ENCODE measurements around the gene INSIG1.

INSIG1 gene

DNA sequence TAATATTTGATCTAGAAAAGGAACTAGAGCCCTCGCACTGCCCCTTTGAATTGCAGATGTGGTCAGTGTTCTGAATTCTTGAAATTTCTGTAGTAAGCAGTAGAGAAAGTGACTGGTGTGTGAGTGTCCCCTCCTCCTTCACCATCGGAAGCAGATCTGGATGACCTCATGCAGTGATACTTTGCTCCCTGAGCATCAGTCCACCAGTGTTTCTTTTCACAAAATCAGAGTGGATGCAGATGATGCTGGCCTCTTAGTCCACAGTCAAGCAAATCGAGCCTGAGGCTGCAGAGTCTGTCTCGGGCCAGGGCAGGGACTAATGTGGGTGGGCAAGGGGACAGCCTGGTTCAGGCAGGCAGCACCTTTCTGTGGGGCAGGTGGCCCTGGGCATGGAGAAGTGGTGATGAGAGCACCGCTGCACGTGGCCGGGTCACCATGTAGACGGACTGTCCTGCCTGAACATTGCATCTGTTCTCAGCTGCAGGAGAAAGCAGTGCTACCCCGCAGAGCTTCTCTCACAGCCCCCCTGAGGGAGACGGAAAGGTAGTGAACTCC lies 5.4 kb downstream of the INSIG1 start:
- no peak for DNase-seq (ENCODE audit: low read depth)

DNA sequence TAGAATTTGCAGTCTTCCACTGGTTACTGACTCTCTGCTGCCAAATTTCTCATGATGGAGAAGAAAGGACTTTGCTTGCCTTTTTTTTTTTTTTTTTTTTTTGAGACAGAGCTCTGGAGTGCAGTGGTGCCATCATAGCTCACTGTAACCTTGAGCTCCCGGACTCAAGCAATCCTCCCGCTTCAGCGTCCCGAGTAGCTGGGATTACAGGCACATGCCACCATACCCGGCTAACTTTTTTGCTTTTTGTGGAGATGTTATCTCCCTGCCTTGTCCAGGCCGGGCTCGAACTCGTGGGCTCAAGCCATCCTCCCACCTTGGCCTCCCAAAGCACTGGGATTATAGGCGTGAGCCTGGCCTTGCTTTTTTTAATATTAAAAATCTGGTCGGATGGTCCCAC lies 6.2 kb downstream of the INSIG1 start:
- no peak for DNase-seq (ENCODE audit: low read depth)

DNA sequence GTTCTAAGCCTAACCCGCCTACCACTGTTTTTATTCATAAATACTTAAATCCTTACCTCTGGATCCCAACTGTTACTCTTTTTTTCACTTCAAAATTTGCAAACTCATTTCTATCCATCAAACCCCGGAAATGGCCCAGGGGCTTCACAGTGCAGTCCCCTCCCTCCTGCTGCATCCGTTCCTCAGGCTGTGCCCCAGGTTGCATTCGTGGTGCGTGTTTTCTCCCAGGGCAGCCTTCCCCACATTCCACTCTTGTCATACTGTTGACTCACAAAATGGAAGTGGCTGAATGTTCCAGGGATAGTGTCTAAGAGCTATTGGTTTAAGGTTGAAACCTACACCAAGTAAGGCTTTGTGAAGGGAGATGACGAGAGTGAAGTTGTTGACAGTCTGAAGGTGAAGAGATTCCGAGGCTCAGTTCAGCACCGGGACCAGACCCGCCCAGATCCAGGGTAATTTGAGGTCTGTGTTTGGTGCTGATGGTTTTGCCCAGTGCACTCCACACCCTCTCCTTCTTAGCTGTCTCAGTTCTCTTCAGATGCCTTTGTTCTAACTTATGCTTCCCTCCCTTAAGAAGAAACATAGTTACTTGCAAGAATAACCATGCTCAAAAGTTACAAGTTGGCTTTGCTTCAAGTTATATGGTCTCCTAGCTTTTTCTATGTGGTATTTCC lies 7.7 kb downstream of the INSIG1 start:
- no peak for DNase-seq (ENCODE audit: low read depth)

DNA sequence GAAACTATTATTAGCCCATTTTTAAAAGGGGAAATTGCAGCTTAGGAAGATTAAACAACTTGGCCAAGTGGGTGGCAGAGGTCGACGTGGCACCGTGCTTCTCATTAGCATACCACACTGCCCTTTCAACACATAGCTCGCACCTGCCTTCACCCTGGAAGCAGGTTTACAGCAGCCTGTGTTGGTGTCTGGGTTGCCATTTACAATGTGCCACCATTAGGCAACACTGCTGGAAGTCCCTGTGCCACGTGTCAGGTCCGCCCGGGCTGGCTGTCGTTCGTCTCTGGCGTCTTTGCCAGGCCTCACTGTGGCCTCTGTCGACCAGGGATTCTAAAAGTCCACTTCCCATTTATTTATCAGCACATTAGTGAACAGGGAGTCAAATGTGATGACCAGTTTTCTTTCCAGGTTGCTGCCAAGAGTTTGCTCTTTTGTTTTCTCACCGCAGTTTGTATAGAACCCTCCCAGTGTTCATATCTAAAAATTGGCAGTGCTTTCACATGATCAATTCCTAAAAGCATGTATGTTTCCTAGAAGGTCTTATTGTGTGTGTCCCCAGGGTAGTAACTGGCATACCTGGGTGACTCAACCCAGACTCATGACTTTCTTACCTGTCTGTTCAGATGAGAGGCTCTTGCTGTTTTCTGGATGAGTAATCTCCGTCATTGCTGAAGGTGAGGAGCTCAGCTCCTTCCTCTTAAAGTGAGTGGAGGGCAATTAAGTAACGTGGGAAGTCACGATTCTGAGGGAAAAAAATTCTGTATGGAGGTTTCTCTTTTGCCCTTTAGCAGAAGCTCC lies 9.2 kb downstream of the INSIG1 start:
- no peak for DNase-seq (ENCODE audit: low read depth)

DNA sequence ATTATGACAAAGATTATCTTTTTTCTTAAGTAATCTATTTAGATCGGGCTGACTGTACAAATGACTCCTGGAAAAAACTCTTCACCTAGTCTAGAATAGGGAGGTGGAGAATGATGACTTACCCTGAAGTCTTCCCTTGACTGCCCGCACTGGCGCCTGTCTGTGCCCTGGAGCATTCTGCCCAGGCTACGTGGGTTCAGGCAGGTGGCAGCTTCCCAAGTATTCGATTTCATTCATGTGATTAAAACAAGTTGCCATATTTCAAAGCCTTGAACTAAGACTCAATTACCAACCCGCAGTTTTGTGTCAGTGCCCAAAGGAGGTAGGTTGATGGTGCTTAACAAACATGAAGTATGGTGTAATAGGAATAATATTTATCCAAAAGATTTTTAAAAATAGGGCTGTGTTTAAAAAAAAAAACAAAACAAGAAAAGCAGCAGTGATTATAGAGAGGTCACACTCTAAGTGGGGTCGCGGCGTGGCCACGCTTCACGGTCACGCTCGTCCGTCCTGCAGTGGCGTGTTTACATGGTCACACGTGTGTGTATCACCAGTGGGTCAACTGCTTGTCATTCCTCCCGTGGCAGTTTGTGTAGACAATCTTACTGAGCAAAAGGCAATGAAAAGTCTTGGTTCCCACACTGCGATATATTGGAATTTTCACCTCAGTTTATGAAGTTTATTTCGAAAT lies 10.8 kb downstream of the INSIG1 start:
- no peak for DNase-seq (ENCODE audit: low read depth)

DNA sequence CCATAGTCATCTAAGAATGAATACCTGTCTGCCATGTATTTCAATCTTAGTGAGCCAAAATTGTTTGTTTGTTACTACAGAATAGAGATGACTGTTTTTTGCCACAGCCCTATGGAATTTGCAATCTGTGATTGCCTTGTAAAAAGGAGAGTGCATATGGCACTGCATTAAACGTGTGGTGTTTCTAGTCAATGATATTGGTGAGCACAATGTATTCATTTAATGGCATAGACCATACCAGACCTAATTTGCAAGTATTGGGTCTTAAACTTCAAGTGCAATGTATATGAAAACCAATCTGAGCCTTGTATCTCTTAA lies 11.3 kb downstream of the INSIG1 start:
- no peak for DNase-seq (ENCODE audit: low read depth)

DNA sequence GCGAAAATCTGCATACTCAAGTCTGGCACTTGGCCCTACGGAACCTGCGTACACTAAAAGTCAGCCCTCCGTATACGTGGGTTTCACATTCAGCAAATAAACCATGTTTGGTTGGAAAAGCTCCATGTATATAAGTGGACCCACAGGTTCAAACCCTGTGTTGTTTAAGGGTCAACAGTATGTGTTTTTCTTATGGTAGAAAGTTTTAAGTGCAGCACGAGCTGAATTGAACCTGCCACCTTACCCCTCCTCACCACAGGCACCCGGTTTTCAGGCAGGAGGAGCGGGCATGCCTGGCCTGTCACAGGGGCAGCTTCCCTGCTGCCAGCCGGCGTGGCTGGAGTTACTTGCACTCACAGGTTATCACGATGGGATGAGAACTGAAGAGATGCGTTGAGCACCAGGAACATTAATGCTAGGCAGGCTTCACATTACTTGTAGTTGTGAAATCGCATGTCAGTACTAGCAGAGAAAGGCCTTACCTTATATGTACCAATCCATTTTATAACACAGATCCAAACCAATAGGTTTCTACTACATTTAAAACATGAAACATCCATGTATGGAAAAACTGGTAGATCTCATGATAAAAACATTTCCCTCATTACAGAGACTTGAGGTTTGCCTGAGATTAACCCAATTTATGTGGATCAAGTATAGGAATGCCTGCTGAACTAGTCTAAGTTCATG lies 12.9 kb downstream of the INSIG1 start:
- DNase-seq (ENCODE audit: low read depth) = no peak

DNA sequence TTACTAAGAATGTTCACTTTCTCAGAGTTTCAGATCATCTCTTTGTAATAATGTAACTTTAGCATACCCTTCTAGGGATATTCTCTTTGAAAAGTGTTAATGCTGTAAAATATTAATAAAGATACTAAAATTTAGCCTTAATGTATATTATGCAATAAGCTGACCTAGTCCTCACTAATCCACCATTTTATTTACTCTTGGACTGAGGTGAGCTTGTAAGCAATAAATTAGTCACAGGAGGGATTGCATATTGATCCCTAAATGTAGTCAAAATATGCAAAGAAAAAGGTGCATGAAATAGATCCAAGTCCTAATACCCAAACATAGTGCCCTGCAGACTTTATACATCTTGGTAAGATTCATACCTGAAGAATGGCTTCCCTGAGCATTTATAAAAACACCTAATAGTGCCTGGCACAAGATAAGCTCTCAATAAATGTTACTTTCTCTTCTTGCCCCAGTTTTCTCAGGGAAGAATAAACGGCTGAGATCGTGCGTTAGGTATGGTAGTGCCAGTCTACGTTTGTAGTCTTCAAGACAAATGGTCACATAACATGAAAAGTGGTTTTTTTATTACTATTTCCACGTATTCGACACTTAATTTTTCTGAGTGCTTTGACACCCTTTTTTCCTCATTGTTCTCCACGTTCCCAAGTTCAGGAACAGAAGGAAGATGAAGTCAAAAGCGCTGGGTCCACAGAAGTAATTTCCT lies 14.3 kb downstream of the INSIG1 start:
- DNase-seq (ENCODE audit: low read depth) = no peak

DNA sequence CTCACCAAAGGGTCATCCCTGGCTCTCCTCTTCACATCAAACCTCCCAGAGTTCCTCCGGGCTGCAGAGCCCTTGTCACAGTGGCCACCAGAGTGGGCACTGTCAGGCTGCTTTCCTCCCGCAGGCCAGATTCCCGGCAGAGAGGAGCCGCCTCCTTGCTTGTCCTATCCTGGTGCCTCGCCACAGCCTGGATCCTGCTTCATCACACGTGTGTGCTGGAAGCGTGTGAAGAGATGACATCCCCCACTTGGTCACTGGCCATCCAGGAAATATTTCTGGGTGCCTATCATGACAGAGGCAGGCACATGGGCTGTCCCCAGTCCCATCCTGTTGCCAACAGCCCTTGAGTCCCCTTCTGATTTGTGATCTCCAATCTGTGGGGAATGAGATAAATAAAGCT lies 15.0 kb downstream of the INSIG1 start:
- DNase-seq (ENCODE audit: low read depth) = no peak

DNA sequence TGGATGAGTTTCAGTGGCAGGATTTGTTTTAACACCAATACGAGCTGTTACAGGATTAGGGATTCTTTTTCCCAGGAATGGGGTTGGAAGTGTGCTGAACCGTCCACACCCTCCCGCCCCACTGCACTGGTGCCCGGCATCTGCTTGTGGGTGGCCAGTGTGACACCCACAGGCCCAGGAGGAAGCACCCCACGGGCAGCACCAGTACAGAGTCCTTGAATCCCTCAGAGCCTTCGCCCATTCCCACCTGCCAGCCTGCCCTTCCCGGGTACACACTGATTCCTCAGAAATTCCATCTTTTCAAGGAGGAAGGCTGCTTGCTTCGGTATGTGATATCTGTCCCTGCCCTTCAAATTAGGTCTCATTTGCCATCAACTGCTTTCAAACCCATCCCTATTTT lies 15.4 kb downstream of the INSIG1 start:
- no peak for DNase-seq (ENCODE audit: low read depth)

DNA sequence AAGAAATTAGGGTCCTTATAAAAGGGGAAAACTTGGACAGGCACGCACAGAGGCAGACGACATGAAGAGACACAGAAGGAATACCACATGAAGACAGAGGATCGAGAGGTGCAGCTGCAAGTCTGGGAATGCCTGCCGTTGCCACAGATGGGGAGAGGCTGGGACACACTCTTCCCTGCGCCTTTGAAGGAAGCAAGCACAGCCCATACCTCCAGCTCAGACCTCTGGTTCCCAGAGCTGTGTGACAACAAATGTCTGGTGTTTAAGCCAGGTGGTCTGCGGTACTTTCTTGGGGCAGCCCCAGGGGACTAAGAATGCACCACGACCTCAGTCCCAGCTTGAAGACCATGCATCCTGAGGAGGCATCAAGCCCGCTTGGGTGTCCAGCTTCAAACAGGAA lies 18.3 kb downstream of the INSIG1 start:
- DNase-seq (ENCODE audit: low read depth) = no peak

DNA sequence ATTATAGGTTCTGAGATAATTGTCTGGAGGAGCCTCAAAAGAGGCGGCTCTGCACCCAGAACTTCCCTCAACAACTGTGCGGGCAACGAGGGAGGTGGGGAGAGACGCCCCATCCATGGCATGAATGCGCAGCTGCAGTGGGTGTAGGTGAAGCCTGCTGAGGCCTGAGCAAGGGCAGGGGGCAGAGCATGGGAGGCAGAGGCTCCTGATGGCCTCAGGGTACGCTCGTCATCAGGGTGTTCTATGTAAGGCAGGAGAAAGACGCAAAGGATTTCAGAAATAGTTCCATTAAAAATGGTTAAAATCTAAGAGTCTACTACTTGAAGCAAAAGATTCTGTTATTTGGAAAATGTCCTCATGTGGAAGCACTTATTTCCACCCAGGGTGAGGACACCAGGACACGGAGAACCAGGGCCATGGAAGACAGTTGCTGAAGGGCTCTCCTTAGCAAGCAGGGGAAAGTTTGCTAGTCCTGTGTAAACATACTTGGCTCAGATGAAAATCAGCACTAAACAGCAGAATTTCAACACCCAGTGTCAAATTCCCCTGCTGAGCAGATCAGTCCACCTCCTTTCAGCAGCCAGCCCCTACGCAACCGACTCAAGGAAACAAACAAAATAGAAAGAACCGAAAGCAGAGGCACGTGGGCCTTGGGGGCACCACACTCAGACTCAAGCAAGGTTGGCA lies 18.9 kb downstream of the INSIG1 start:
- DNase-seq (ENCODE audit: low read depth) = no peak

DNA sequence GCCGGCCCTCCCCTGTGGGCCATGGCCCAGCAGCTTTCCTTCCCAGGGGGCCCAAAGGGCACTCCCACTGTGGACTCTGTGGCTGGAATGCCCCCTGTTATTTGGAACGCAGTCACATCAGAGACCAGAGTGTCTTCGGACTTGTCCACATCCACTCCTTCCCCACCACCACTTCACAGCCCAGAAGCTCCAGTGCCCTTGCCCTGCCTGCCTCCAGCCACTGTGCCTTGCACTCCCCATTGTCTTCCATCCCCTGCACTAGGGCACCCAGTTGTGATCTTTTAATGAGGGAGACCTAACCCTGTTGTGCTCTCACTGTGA lies 19.4 kb downstream of the INSIG1 start:
- no peak for DNase-seq (ENCODE audit: low read depth)

DNA sequence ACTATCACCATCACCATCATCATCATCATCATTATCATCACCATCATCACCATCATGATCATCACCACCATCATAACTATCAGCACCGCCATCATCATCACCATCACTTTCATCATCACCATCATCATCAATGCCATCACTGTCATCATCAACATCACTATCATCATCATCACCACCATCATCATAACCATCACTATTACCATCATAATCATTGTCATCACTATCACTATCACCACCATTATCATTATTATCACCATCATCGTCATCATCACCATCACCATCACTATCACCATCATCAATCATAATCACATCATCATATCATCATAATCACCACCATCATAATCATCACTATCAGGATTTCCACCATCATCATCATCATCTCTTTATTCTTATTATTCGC lies 20.6 kb downstream of the INSIG1 start:
- DNase-seq (ENCODE audit: low read depth) = no peak

DNA sequence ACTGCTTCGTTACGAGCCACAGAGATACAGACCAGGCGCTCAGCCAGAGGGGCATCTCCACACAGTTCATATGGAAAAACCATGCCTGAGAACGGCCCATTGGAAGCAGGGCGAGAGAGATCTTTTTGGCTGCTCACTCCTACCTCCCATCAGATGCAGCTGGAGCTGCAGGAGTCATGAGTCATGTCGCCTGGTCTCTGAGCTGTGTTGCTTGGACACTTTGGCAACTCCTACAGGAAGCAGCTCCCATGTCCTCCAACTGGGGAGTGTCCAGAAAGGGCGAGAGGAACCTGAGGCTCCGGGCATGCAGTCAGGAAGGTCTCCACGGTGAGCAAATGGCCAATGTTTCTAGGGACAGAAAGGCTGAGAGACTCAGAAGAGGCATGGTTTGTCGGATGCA lies 24.9 kb downstream of the INSIG1 start:
- DNase-seq (ENCODE audit: low read depth) = no peak

DNA sequence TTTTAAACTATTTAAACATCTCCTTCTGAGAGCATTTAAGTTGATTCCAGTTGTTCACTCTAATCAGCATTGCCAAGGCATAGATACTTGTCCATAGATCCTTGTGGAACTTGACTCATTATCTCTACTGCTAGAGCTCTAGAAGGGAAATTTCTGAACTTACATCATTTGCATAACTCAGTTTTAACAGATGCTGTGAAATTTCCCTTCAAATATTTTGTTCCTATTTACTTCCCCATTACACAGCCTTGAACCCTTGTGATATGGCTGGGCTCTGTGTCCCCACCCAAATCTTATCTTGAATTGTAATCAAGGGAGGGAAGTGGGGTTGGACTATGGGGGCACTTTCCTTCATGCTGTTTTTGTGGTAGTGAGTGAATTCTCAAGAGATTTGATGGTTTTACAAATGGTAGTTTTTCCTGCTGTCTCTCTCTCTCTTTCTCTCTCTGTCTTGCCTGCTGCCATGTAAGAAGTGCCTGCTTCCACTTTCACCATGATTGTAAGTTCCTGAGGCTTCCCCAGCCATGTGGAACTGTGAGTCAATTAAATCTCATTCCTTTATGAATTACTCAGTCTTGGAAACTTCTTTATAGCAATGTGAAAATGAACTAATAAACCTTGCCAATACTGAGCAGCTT lies 25.4 kb downstream of the INSIG1 start:
- no peak for DNase-seq (ENCODE audit: low read depth)

DNA sequence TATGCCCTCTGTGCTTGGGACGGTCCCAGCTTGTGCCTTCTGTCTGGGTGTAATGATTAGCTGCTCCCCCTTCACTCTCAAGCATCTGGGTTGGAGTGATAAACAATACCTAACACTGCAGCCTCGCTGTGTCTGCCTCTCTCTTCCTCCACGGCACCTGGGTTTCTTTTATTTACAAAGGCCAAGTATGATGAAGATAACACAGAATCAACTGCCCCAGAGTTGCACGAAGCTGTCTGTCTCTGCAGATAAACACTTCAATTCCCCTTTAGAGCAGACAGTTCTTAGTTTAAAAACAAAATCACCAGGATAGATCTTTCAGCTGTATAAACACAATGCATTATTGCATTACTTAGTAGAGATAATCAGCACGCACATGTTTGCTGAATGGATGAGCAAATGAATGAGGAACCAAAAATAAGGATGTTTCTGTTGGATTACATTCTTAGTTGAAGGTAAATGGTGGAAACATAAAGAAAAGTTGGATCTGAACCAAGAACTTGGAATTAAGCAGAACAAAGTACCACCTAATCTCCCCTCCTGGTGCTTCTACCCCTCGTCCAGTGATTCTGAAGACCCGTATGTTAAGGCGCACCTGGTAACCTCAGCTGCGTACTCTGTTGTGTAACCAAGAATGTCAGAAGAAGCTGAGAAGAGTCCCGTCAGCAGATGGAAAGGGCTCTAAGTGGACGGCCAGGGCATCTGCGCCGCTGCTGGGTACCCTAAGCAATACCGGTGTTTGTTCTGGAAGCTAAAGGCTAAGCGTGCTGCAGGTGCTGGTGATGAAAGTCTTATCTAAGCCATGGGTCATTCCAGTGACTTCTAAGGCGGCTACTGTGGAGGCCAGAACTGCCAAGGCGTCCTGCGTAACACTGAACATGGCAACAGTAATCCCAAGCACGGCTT lies 26.6 kb downstream of the INSIG1 start:
- DNase-seq (ENCODE audit: low read depth) = no peak

DNA sequence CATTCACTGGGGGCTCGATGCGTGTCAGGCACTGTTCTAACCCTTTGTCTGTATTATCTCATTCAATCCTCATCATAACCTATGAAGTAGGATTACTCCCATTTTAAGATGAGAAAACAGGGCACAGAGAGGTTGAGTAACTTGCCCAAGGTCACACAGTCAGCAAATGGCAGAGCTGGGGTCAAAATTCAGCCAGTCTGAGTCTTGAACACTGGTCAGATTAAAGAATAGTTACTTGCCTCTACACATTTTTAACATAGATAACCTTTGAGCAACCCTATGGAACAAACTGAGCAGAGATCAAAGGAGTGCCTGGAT lies 27.2 kb downstream of the INSIG1 start:
- no peak for DNase-seq (ENCODE audit: low read depth)

DNA sequence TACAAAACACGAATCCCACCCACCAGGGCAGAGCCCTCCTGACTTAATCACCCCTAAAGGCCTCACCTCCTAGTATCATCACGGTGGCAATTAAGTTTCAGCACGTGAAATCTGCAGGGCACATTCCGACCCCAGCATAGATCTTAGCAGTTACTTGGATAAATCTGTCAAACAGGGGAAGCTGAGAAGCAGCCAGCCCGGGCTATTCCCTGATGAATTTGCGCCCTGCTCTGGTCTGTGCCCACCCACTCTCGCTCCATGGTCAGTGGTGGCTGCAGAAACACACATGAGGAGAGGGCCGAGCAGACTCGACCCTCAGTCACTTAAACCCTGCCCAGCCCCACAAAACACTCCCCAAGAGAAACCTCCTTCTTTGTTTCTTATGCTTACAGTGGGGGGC lies 28.7 kb downstream of the INSIG1 start:
- DNase-seq (ENCODE audit: low read depth) = no peak

Measured in stimulated activated CD8-positive, alpha-beta memory T cell treated with anti-CD3 and anti-CD28 coated beads, Interleukin-4, amount 100 ng/mL, for 24 hours (primary cell).